Measurements from ENCODE around the gene BMPR1B.

The BMPR1B gene

GRCh38 chr4:95044324-95044837 lies 286.6 kb downstream of the BMPR1B start:
- 0 out of 4 replicates have a peak, but pooled peaks of 1 of the 2 experiments have one; percentile 9 for TF ChIP-seq REST (IDR thresholded peaks at IDR 0.05; ENCODE audit: insufficient read depth in 1 of 2, low read depth in 2 of 2, low read length in 2 of 2)
- no peak for TF ChIP-seq POLR2AphosphoS5 (IDR thresholded peaks at IDR 0.05; ENCODE audit: low read depth, low read length)
- TF ChIP-seq SIN3A (IDR thresholded peaks at IDR 0.05; ENCODE audit: borderline replicate concordance, insufficient read depth, low read length): peak; percentile 30; the same call in 1 of the 2 replicates
- TF ChIP-seq FOXP2 (optimal IDR thresholded peaks at IDR 0.05; ENCODE audit: borderline replicate concordance, extremely low read depth, extremely low read length, insufficient read depth): no peak
- TF ChIP-seq TAF1 (IDR thresholded peaks at IDR 0.05; ENCODE audit: borderline replicate concordance, insufficient read depth, low read length): no peak

GRCh38 chr4:95045429-95045828 lies 287.7 kb downstream of the BMPR1B start:
- no peak for TF ChIP-seq POLR2AphosphoS5 (IDR thresholded peaks at IDR 0.05; ENCODE audit: low read depth, low read length)
- TF ChIP-seq REST (IDR thresholded peaks at IDR 0.05; ENCODE audit: insufficient read depth in 1 of 2, low read depth in 2 of 2, low read length in 2 of 2): no peak
- TF ChIP-seq TAF1 (IDR thresholded peaks at IDR 0.05; ENCODE audit: borderline replicate concordance, insufficient read depth, low read length): no peak
- no peak for TF ChIP-seq SIN3A (IDR thresholded peaks at IDR 0.05; ENCODE audit: borderline replicate concordance, insufficient read depth, low read length)
- no peak for TF ChIP-seq FOXP2 (optimal IDR thresholded peaks at IDR 0.05; ENCODE audit: borderline replicate concordance, extremely low read depth, extremely low read length, insufficient read depth)

GRCh38 chr4:95048296-95048695 lies 290.5 kb downstream of the BMPR1B start:
- TF ChIP-seq POLR2AphosphoS5 (IDR thresholded peaks at IDR 0.05; ENCODE audit: low read depth, low read length): no peak
- TF ChIP-seq TAF1 (IDR thresholded peaks at IDR 0.05; ENCODE audit: borderline replicate concordance, insufficient read depth, low read length): no peak
- no peak for TF ChIP-seq SIN3A (IDR thresholded peaks at IDR 0.05; ENCODE audit: borderline replicate concordance, insufficient read depth, low read length)
- no peak for TF ChIP-seq REST (IDR thresholded peaks at IDR 0.05; ENCODE audit: insufficient read depth in 1 of 2, low read depth in 2 of 2, low read length in 2 of 2)

GRCh38 chr4:95049551-95050233 lies 291.9 kb downstream of the BMPR1B start:
- TF ChIP-seq SIN3A (IDR thresholded peaks at IDR 0.05; ENCODE audit: borderline replicate concordance, insufficient read depth, low read length) (no peak), REST (IDR thresholded peaks at IDR 0.05; ENCODE audit: insufficient read depth in 1 of 2, low read depth in 2 of 2, low read length in 2 of 2) (peak; percentile 73 to 88)

Measured in PFSK-1 (cell line).